NOMO-1 treated with dmso at 0.1 percent for 144 hours (cell line): Measurements from ENCODE around the gene CNTNAP2.

Experiments
- DNase-seq: peaks from one replicate; lab custom pipeline; 2025; ENCODE audit not compliant: unreplicated experiment; lab: John Stamatoyannopoulos, UW

Gene CNTNAP2

DNA sequence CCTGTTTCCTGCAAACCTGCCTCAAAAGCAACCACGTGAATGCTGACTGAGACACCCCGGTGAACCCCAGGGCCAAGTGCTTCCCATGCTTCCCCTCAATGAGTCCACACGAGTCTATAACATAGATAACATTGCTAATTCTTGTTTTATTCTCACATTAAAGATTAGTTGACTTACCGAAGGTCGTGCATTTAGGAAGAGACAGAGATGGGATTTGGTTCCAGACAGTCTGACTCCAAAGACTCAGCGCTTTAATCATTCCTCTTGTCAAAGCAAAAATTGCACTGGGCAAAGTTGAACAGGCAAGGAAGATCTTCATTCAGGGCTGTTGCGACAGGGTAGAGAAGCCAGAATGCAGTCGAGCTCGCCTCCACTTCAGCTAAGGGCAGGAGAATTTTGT lies 2038.4 kb downstream of the CNTNAP2 start:
- no peak for DNase-seq

DNA sequence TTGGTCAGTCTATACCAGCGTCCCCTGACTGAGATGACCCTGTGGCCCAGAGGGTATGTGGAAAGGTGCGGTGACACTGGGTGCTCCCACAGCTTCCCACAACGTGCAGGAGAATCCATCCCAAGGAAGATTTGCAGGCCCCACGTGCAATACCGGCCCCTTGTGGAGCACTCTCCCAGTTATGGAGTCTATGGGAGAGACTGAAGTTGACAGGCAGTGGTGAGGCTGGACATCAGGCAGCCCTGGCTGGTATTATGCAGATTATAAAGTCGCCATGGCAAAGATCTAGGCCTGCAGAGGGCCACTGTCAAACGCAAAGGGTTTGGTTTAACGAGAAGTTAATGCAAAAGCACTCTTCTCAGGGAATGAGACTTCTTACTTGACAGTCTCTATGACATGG lies 2039.2 kb downstream of the CNTNAP2 start:
- DNase-seq = no peak

DNA sequence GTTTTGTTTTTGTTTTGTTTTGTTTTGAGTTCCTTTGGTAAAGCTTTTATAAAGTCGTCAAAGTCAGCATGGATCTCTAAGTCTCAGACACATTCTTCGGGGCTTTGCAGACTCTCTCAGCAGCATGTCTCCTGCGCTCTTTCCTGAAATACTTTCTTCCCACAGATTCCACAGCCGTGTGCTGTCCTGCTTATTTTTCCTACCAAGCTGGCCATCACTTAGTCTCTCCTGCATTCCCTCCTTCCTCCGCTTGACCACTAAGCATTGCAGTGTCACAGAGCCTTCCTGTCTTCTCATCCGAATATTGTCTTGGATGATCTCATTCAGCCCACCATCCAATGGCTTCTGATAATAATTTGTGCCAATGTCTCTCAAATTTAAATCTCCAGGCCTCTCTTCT lies 2039.6 kb downstream of the CNTNAP2 start:
- no peak for DNase-seq

DNA sequence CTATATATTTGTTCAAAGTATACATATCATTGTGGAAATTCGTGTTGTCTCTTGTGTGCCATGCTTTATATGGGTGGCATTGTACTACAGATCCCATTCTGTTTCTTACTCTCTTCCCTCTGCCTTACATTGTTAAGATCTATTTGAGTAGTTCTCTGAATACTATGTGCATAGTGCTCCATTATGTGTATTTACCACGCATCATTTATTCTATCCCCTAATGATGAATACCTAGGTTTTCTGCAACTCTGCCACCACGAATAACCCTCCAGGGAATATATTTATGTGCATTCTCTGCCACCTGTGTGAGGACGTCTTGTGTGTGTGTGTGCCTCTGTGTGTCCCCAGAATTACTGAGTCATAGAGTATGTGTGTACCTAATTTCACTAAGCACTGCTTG lies 2042.7 kb downstream of the CNTNAP2 start:
- DNase-seq = no peak

DNA sequence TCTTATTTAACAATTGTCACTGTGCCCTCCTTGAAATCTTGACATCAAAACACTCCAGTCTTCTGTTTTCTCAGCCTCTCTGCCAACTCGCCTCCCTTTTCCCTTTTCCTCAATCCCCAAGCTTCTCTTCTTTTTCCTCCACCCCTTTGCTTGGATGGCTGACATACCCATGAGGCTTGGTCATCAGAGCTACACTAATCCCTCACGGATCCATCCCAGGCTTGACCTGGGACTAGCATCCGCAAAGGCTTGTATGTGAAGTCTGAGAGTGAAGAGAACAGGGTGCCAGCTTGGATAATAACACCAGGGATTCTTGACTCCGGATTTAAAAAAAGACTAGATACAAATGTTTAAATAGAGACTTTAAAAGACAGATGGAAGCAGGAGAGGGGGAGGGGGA lies 2045.2 kb downstream of the CNTNAP2 start:
- DNase-seq = no peak

DNA sequence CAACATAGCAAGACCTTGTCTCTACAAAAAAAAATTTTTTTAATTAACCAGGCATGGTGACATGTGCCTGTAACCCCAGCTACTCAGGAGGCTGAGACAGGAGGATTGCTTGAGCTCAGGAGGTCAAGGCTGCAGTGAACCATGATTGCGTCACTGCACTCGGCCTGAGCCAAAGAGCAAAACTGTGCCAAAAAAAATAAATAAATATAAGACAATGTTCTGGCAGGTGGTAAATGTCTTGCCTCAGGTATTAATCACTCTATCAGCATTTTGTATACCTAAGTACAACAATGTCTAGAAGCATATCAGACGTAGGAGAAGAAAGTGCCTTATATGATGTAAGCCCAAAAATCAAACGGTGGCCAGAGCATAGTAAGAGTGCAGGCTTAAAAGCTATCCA lies 2046.2 kb downstream of the CNTNAP2 start:
- DNase-seq = no peak

DNA sequence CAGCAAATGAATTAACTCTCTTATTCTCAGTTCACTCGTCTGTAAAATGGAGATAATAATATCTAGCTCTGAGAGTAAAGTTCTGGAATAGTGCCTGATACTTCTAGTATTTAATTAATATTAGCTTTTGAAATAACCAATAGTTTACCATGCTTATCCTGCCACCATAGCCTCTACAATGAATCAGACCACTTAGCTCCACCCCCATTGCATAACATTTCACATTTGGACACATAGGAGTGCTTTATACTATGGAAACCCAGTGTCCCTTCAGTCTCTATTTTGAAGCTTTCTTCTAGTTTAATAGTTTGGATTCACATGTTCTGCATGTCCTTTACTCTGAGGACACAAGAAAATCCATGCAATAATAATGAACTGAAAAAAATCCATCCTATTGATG lies 2046.6 kb downstream of the CNTNAP2 start:
- no peak for DNase-seq

DNA sequence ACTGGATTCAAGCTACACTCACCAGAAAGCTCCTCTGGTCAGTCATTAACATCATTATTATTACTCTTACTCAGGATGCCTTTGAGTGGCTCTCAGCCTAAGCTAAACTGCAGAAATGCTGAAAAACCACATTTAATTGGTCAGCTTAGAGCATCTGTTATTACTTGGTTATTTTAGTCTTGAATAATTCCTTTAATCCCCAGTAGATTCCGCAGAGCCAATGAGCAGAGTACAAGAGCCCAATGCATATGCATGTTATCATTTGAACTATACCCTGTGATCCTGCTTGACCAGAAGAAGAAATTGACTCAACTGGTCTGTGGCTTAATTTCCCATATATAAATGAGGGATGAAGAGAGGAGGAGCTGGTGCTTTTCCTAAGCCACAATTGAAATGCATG lies 2056.3 kb downstream of the CNTNAP2 start:
- no peak for DNase-seq

DNA sequence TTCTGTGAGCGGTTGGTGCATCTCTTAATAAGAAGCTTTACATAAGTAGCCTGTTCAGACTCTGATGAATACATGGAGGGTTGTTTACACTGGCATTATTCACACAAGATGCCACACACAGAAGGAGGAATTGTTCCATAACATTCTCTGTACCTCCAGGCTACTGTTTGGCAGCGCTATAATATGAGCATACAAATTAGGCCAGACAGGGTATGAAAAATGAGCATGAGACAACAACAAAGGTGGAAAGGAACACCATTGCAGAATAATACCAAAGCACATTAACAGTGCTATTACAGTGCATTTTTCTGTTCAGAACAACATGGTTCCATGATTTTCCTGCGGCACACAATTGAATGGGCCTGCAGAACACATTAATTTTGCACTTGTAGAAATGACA lies 2056.8 kb downstream of the CNTNAP2 start:
- DNase-seq = no peak

DNA sequence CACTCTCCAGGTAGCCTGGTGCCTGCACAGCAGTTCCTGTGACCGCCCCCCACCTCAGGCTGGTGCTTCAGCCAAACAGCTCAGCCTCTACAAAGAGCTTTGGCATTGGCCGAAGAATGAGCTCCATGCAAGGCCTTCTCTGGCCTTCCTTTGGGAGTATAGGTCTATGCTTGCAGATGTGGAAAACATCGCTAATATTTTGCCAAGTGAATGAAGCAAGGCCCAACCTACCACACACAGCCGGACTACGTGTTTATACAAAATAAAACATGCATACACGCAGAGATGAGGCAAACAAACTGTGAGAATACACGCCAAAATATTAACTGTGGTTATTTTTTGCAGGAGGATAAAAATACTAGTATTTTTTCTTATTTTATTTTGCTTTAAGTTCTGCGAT lies 2057.8 kb downstream of the CNTNAP2 start:
- no peak for DNase-seq

DNA sequence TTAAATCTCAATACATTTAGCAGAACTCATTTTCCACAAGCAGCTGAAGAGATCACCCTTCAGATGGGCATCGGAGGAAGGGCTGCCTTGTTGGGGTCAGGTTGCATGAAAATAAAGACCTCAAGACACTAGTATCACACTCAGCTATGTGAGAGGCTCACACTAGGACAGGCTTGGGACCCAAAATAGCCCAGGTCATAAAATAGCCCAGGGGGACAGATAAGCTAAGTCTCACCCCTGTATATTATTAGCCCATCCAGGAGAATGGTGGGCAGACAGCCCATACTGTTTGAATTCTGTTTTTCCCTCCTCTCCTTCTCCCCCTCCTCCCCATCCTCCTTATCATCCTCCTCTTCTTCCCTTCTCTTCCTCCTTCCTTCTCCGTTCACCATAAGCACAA lies 2058.9 kb downstream of the CNTNAP2 start:
- no peak for DNase-seq

DNA sequence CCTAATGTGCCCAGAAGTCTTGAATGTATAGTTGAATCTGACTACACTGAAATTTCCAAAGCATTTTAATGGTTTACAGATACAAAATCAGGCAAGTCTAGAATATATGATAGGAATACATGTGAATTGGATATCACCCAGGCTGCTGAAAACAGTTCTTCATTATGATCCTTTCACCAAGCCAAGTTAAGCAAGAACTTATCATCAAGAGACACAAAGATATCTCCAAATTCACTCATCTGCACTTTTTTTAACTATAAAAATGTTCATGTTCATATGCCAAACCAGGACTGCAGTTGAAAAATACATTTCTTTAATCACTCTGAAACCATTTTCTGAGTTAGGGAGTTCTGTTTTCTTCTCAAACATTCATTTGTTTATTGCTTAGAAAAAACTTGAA lies 2061.4 kb downstream of the CNTNAP2 start:
- no peak for DNase-seq

DNA sequence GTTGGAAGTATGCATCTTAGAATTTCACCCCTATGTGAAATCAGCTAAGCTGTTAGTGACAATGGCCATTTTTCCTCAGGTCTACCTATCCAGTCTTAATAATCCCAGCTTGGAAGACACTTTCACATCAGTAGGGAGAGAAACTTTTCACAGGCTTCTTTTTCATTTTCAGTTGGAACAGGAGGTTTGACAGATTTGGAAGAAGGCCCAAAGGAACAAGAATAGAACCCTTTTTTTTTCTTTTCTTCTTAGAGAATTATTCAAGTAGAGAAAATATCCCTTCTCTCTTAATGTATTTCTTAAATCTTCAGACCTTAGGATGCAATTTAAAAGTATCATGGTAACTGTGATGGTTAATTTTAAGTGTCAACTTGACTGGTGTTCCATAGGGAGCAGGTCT lies 2063.5 kb downstream of the CNTNAP2 start:
- DNase-seq = no peak

DNA sequence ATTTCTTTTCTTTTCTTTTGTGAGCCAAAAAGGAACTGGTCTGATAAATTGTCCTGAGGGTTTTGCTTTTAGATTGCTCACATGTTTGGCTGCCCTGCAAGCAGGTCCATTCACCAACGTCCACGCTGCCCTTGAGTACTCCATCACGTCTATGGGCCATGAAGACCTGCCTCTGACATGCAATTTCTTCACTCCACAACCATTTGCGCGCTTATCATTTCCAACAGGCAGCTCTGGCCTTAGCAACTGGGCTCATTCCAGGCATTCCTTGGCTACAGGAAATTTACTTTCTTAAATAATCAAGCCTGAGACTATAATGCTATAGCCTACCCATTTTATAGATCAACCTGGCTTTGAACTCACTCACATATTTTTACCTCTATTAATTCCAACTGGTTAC lies 2065.7 kb downstream of the CNTNAP2 start:
- no peak for DNase-seq

DNA sequence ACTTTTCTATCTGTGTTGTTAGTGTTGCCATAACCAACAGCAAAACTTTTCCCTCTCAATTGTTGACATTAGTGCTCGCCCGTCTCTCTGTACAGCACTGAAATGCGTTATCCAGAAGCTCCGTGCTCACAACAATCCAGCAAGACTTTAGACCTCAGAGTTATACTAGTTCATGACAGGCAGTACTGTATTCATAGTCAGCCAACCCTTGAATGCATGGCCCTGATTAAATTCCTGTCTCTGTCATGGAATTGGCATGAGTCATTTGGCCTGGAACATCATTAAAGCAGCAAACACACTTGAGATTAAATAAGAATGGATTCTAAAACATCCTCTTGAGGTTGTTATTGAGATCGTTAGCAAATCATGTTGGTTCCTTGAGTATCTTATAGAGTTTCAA lies 2068.4 kb downstream of the CNTNAP2 start:
- no peak for DNase-seq

DNA sequence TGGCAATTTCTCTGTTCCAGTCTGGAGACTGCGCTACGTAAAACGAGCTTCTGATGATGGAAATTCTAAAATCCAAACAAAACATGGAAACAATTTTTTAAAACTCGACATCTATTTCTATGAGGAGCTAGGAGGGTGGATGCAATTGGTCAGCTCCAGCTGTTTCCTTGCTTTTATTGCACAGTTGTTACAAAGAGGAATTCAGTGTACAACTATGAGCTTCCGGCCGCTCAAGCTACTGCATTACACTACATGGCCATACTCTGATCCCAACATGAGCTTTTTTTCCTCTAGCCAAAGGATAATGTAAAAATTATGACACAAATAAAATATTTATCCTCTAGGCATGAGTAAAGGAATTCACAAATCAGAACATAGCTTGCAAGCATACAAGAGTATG lies 2070.9 kb downstream of the CNTNAP2 start:
- DNase-seq = no peak

DNA sequence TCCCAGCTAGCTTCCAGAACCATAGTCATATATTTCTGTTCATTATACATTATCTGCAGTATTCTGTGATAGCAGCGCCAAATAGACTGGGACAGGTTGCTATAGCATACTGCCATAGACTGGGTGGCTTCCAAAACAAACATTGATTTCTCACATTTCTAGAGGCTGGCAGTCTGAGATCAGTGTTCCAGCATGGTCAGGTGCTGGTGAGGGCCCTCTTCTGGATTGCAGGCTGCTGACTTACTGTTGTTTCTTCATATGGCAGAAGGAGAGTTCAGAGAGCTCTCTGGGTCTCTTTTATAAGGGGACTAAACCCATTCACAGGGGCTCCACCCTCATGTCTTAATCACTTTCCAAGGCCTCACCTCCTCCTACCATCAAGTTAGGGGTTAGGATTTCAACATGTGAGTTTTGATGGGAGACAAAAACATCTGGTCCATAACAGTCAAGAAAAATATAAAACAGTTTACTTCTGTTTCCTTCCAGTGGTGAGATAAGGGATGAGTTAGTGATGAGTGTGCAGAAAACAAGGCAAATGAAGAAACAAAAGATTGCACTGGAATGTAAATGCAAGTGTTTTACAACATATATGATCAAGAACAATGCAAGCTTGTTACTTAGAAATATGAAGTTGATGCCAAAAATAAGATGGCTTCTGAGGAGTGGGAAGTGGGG lies 2074.9 kb downstream of the CNTNAP2 start:
- DNase-seq = no peak

DNA sequence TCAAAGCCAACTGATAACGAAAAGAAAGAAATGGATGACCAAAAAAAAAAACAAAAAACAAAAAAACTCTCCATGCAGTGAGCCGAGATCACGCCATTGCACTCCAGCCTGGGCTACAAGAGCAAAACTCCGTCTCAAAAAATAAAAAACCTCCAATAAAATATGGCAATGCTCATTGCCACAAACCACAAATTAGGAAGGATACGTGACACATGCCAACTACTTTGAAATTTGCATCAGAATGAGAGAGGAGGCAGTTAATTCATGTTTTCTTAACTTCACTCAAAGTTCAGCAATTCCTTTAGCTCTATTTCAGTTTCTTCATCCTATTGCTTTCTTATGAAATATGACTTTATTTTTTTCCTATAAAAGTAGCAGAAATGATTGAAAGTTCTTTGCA lies 2075.9 kb downstream of the CNTNAP2 start:
- peak; percentile 3 for DNase-seq

DNA sequence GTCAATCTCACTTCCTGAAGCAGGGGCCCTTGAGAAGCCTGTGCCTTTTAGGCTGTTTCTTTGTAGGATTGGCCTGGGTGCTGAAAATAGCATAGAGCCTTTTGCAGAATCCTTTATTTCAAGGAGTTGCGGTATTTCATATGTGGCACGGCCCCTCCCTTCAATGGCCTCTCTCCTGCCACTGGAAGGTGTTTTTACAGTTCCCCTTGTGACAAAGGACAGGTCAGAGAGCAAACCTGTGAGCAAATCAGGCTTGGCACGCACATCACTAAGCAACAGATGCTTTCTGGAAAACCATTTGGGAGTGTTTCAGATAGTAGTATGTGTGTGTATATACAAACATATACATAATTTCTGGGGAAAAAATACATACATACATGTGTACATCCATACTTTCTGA lies 2085.4 kb downstream of the CNTNAP2 start:
- DNase-seq = no peak

DNA sequence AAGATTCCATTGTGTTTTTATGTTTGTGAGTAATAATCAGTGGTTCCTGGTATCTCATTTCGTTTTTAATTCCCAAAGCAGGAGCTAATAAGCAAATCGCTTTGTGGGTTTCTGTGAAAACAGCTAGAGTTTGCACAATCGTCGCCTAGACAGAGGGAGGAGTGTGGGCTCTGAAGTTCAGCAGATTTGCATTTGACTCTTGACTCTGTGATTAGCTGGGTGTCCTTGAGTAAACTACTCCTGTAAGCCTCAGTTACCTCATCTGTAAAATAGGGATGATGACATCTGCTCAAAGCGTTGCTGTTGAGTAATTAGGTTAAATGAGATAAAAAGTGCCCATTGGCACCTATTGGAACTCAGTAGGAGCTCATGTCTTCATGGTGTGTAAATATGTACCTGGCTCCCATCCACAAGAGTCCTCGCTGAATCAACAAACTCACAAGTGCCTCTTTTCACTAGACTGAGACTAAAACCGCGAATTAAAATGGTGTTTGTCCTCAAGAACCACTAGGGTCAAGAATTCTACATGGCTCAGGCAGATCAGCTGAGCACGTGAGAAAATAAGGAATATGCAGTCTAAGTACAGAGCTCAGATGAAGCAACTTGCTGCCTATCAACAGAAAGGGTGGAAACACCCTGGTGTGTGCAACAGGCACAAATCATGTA lies 2088.2 kb downstream of the CNTNAP2 start:
- DNase-seq = no peak

DNA sequence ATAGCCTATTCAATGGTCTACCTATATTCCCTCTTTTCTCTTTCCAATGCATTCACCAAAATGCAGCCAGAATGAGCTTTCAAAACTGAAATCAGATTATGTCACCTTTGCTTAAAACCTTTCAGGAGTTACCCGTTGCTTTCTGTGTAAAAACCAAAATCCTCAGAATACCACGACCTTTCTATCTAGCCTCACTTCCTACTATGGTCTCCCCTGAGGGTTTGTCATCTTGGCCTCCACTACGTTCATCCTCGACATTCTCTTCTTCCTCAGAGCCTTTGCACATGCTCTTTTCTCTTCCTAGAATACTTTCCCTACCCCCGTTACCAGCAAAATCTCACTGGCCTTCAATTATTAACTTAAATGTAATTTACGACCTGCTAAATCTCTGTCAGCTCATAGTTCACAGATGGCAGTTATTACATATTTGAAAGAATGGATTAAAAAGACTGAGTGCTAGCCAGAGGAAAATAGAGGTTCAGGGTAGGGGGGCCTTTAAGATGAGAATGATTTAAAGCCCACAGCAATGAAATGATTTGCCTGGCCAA lies 2093.1 kb downstream of the CNTNAP2 start:
- DNase-seq = no peak

DNA sequence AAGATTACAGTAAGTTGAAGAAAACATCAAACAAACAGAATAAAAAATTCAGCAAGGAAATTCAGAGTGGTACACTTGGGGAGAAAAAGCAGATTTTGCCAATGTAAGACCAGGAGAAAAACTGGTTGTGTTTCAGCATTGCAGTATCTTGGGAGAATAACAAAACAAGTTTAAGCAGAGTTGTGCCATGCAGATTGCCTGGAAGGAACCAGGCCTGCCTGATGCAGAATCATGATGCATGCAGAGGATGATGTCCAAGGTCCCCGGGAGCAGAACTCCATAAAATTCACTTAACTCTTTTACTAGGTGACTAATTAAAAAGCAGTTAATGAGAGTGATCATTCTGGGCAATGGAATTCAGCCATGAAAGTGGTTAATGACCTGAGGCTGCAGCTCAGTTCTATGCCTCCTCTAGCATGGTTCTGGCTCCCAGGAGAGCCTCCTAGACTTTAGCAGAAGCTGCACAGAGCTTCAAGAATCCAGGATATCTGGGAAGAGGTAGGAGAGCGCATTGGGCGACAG lies 2094.3 kb downstream of the CNTNAP2 start:
- DNase-seq = no peak

DNA sequence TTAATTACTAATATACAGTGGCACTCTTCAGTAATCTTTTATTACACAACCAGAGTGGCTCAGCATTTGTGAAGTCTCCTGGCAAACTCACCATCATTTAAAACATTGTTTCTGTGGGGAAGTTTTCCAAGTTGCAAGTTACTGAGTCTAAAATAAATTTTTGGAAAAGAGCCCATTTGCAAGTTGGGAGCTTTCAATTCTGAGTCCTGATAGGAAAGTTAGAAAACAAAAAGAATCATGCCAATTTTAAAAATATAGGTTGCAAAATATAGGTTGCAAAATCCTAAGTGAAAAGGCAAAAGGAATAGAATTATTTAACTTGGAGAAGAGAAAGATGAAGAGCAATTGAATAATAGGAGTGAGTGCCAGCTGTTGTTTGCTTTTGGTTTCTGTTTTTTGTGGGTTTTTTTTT lies 2095.1 kb downstream of the CNTNAP2 start:
- DNase-seq = no peak
